OCI-M1 (cell line): ENCODE data around the gene HPGD.

Experiments
- DNase-seq: peaks from one replicate; lab custom pipeline; 2025; lab: John Stamatoyannopoulos, UW

HPGD gene

GRCh38 chr4:174522183-174523024 is at the start of gene HPGD:
Gene HPGD (minus strand): TSS chr4:174522488. CDS start chr4:174522451, 37 bp downstream.
- DNase-seq = peak; percentile 85

- DNase-seq = no peak
These were observed 42.2 kb upstream of the HPGD start for GRCh38 chr4:174564529-174564928.

- DNase-seq = no peak
These were observed 41.1 kb upstream of the HPGD start for GRCh38 chr4:174563399-174563798.

GRCh38 chr4:174561560-174561959 is 39.3 kb upstream of the HPGD start:
- no peak for DNase-seq

GRCh38 chr4:174559894-174560293 is 37.6 kb upstream of the HPGD start:
- DNase-seq = no peak

- DNase-seq = no peak
These were observed 33.7 kb upstream of the HPGD start for GRCh38 chr4:174555789-174556630.

- DNase-seq = no peak
These were observed 32.0 kb upstream of the HPGD start for GRCh38 chr4:174554231-174554728.

GRCh38 chr4:174553828-174554227 is 31.5 kb upstream of the HPGD start:
- no peak for DNase-seq

GRCh38 chr4:174553031-174553430 is 30.7 kb upstream of the HPGD start:
- DNase-seq = no peak

GRCh38 chr4:174550541-174550940 is 28.3 kb upstream of the HPGD start:
- no peak for DNase-seq

- no peak for DNase-seq
These were observed 27.4 kb upstream of the HPGD start for GRCh38 chr4:174549721-174550120.

- DNase-seq = no peak
These were observed 23.0 kb upstream of the HPGD start for GRCh38 chr4:174545268-174545667.

GRCh38 chr4:174544496-174544895 is 22.2 kb upstream of the HPGD start:
- no peak for DNase-seq

GRCh38 chr4:174540175-174540574 is 17.9 kb upstream of the HPGD start:
- DNase-seq = no peak

GRCh38 chr4:174539571-174539970 is 17.3 kb upstream of the HPGD start:
- DNase-seq = no peak

- no peak for DNase-seq
These were observed 16.6 kb upstream of the HPGD start for GRCh38 chr4:174538876-174539250.

- DNase-seq = peak; percentile 46
These were observed 16.0 kb upstream of the HPGD start for GRCh38 chr4:174538123-174538875.

- no peak for DNase-seq
These were observed 15.3 kb upstream of the HPGD start for GRCh38 chr4:174537634-174538033.

GRCh38 chr4:174534461-174534860 is 12.2 kb upstream of the HPGD start:
- no peak for DNase-seq

GRCh38 chr4:174532445-174532844 is 10.2 kb upstream of the HPGD start:
- DNase-seq = no peak

GRCh38 chr4:174531486-174531885 is 9.2 kb upstream of the HPGD start:
- peak; percentile 36 for DNase-seq

GRCh38 chr4:174528226-174528625 is 5.9 kb upstream of the HPGD start:
- peak; percentile 69 for DNase-seq
